Measurements from ENCODE around the gene GIT2.

GIT2 gene

GRCh38 chr12:109920261-109920780, 75.8 kb downstream of the GIT2 start:
- Histone ChIP-seq H3K27me3 (ENCODE audit: control insufficient read depth, insufficient read depth, low read length) (no peaks in the 10 kb centered on the region), H3K4me1 (ENCODE audit: control insufficient read depth, insufficient read depth, low read length) (no peaks in the 10 kb centered on the region), H3K36me3 (ENCODE audit: control insufficient read depth, insufficient read depth, low read length) (peaks cover 53% of the 10 kb centered on the region)

GRCh38 chr12:109919456-109919855, 76.7 kb downstream of the GIT2 start:
- peaks cover 62% of the 10 kb centered on the region for H3K36me3 ChIP-seq (ENCODE audit: control insufficient read depth, insufficient read depth, low read length)
- H3K9ac ChIP-seq (ENCODE audit: low read length): no peak overlapping the region
- no peak overlapping the region for H3K27ac ChIP-seq (ENCODE audit: low read depth, low read length)
- H3K4me3 ChIP-seq (ENCODE audit: low read depth, low read length): no peak overlapping the region
- 0 out of 2 replicates have a peak, but pooled peaks cover 4% of the 10 kb centered on the region for H3K9me3 ChIP-seq (ENCODE audit: control insufficient read depth, insufficient read depth, low read depth, low read length)
- no peaks in the 10 kb centered on the region for H3K27me3 ChIP-seq (ENCODE audit: control insufficient read depth, insufficient read depth, low read length)
- H3K4me1 ChIP-seq (ENCODE audit: control insufficient read depth, insufficient read depth, low read length): no peaks in the 10 kb centered on the region

More at GRCh38 chr12:109920261-109920780, 75.8 kb downstream of the GIT2 start:
- 0 out of 2 replicates have a peak, but pooled peaks cover 4% of the 10 kb centered on the region for H3K9me3 ChIP-seq (ENCODE audit: control insufficient read depth, insufficient read depth, low read depth, low read length)
- no peak overlapping the region for H3K4me3 ChIP-seq (ENCODE audit: low read depth, low read length)
- H3K27ac ChIP-seq (ENCODE audit: low read depth, low read length): no peak overlapping the region
- H3K9ac ChIP-seq (ENCODE audit: low read length): no peak overlapping the region

GRCh38 chr12:109916045-109916444, 80.1 kb downstream of the GIT2 start:
- Histone ChIP-seq H3K27ac (ENCODE audit: low read depth, low read length) (no peak overlapping the region), H3K9ac (ENCODE audit: low read length) (no peak overlapping the region), H3K27me3 (ENCODE audit: control insufficient read depth, insufficient read depth, low read length) (no peaks in the 10 kb centered on the region), H3K36me3 (ENCODE audit: control insufficient read depth, insufficient read depth, low read length) (peaks cover 88% of the 10 kb centered on the region), H3K4me3 (ENCODE audit: low read depth, low read length) (no peak overlapping the region), H3K4me1 (ENCODE audit: control insufficient read depth, insufficient read depth, low read length) (no peaks in the 10 kb centered on the region), H3K9me3 (ENCODE audit: control insufficient read depth, insufficient read depth, low read depth, low read length) (0 out of 2 replicates have a peak, but pooled peaks cover 4% of the 10 kb centered on the region)

- no peak overlapping the region for H3K27ac ChIP-seq (ENCODE audit: low read depth, low read length)
- H3K4me3 ChIP-seq (ENCODE audit: low read depth, low read length): no peak overlapping the region
- no peak overlapping the region for H3K9ac ChIP-seq (ENCODE audit: low read length)
- H3K27me3 ChIP-seq (ENCODE audit: control insufficient read depth, insufficient read depth, low read length): no peaks in the 10 kb centered on the region
- no peaks in the 10 kb centered on the region for H3K4me1 ChIP-seq (ENCODE audit: control insufficient read depth, insufficient read depth, low read length)
- H3K36me3 ChIP-seq (ENCODE audit: control insufficient read depth, insufficient read depth, low read length): peaks cover 82% of the 10 kb centered on the region
- H3K9me3 ChIP-seq (ENCODE audit: control insufficient read depth, insufficient read depth, low read depth, low read length): 0 out of 2 replicates have a peak, but pooled peaks cover 4% of the 10 kb centered on the region
Observed at GRCh38 chr12:109915171-109916040, 80.8 kb downstream of the GIT2 start.

GRCh38 chr12:109914461-109914860, 81.7 kb downstream of the GIT2 start:
- H3K4me3 ChIP-seq (ENCODE audit: low read depth, low read length): no peak overlapping the region
- H3K4me1 ChIP-seq (ENCODE audit: control insufficient read depth, insufficient read depth, low read length): no peaks in the 10 kb centered on the region
- H3K36me3 ChIP-seq (ENCODE audit: control insufficient read depth, insufficient read depth, low read length): peaks cover 81% of the 10 kb centered on the region
- no peaks in the 10 kb centered on the region for H3K27me3 ChIP-seq (ENCODE audit: control insufficient read depth, insufficient read depth, low read length)
- H3K9me3 ChIP-seq (ENCODE audit: control insufficient read depth, insufficient read depth, low read depth, low read length): no peaks in the 10 kb centered on the region
- H3K27ac ChIP-seq (ENCODE audit: low read depth, low read length): no peak overlapping the region
- H3K9ac ChIP-seq (ENCODE audit: low read length): no peak overlapping the region

GRCh38 chr12:109912855-109913321, 83.3 kb downstream of the GIT2 start:
- Histone ChIP-seq H3K36me3 (ENCODE audit: control insufficient read depth, insufficient read depth, low read length) (peaks cover 80% of the 10 kb centered on the region), H3K27me3 (ENCODE audit: control insufficient read depth, insufficient read depth, low read length) (no peaks in the 10 kb centered on the region), H3K4me3 (ENCODE audit: low read depth, low read length) (no peak overlapping the region), H3K4me1 (ENCODE audit: control insufficient read depth, insufficient read depth, low read length) (no peaks in the 10 kb centered on the region), H3K27ac (ENCODE audit: low read depth, low read length) (no peak overlapping the region), H3K9me3 (ENCODE audit: control insufficient read depth, insufficient read depth, low read depth, low read length) (no peaks in the 10 kb centered on the region), H3K9ac (ENCODE audit: low read length) (no peak overlapping the region)

- Histone ChIP-seq H3K36me3 (ENCODE audit: control insufficient read depth, insufficient read depth, low read length) (peaks cover 80% of the 10 kb centered on the region), H3K27ac (ENCODE audit: low read depth, low read length) (no peak overlapping the region), H3K4me1 (ENCODE audit: control insufficient read depth, insufficient read depth, low read length) (no peaks in the 10 kb centered on the region), H3K4me3 (ENCODE audit: low read depth, low read length) (no peak overlapping the region), H3K27me3 (ENCODE audit: control insufficient read depth, insufficient read depth, low read length) (no peaks in the 10 kb centered on the region), H3K9ac (ENCODE audit: low read length) (no peak overlapping the region), H3K9me3 (ENCODE audit: control insufficient read depth, insufficient read depth, low read depth, low read length) (no peaks in the 10 kb centered on the region)
Observed at GRCh38 chr12:109910969-109911348, 85.2 kb downstream of the GIT2 start.

GRCh38 chr12:109910254-109910968, 85.8 kb downstream of the GIT2 start:
- H3K27me3 ChIP-seq (ENCODE audit: control insufficient read depth, insufficient read depth, low read length): peaks cover under 1% of the 10 kb centered on the region; the same call in 1 of the 2 replicates
- H3K4me1 ChIP-seq (ENCODE audit: control insufficient read depth, insufficient read depth, low read length): no peaks in the 10 kb centered on the region
- no peaks in the 10 kb centered on the region for H3K9me3 ChIP-seq (ENCODE audit: control insufficient read depth, insufficient read depth, low read depth, low read length)
- H3K36me3 ChIP-seq (ENCODE audit: control insufficient read depth, insufficient read depth, low read length): peaks cover 80% of the 10 kb centered on the region
- no peak overlapping the region for H3K4me3 ChIP-seq (ENCODE audit: low read depth, low read length)
- H3K9ac ChIP-seq (ENCODE audit: low read length): no peak overlapping the region
- no peak overlapping the region for H3K27ac ChIP-seq (ENCODE audit: low read depth, low read length)

- Histone ChIP-seq H3K27me3 (ENCODE audit: control insufficient read depth, insufficient read depth, low read length) (peaks cover 41% of the 10 kb centered on the region; the same call in 1 of the 2 replicates), H3K9ac (ENCODE audit: low read length) (no peak overlapping the region)
Observed at GRCh38 chr12:109905301-109905700, 90.9 kb downstream of the GIT2 start.

GRCh38 chr12:109902891-109903418, 93.2 kb downstream of the GIT2 start:
- H3K36me3 ChIP-seq (ENCODE audit: control insufficient read depth, insufficient read depth, low read length): peaks cover 53% of the 10 kb centered on the region
- no peak overlapping the region for H3K4me3 ChIP-seq (ENCODE audit: low read depth, low read length)
- H3K9me3 ChIP-seq (ENCODE audit: control insufficient read depth, insufficient read depth, low read depth, low read length): no peaks in the 10 kb centered on the region
- H3K9ac ChIP-seq (ENCODE audit: low read length): no peak overlapping the region
- peaks cover 19% of the 10 kb centered on the region for H3K4me1 ChIP-seq (ENCODE audit: control insufficient read depth, insufficient read depth, low read length)
- no peak overlapping the region for H3K27ac ChIP-seq (ENCODE audit: low read depth, low read length)
- peaks cover 62% of the 10 kb centered on the region for H3K27me3 ChIP-seq (ENCODE audit: control insufficient read depth, insufficient read depth, low read length)

More at GRCh38 chr12:109905301-109905700, 90.9 kb downstream of the GIT2 start:
- H3K36me3 ChIP-seq (ENCODE audit: control insufficient read depth, insufficient read depth, low read length): peaks cover 71% of the 10 kb centered on the region
- no peaks in the 10 kb centered on the region for H3K9me3 ChIP-seq (ENCODE audit: control insufficient read depth, insufficient read depth, low read depth, low read length)
- H3K4me3 ChIP-seq (ENCODE audit: low read depth, low read length): no peak overlapping the region
- no peak overlapping the region for H3K27ac ChIP-seq (ENCODE audit: low read depth, low read length)
- H3K4me1 ChIP-seq (ENCODE audit: control insufficient read depth, insufficient read depth, low read length): peaks cover 19% of the 10 kb centered on the region

Data from HUES6 (cell line).